ENCODE results near the gene POC1A.
"Not testable (repeated sequence)": the region's sequence is repeated elsewhere in the genome, so short reads cannot be mapped to it uniquely, and the experiment has no call there.

POC1A gene

GRCh38 chr3:52183786-52184445 is 29.7 kb upstream of the POC1A start:
- no peak for DNase-seq

DNA sequence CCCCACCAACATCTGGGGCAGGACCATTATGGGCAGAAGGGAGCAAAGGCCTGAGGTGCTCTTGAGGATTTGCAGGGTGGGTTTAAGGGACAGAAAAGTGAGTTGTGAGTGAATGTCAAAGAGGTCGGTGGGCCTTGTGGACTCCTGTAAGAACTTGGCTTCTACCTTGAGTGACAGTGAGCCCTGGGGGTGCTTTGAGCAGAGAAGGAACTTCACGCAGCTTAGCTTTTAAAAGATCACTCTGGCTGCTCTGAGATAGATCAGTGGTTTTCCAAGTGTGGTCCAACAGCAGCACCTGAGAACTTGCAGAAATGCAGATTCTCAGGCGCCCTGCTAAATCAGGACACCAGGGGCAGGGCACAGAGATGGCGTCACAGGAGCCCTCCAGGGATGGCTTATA is 28.5 kb upstream of the POC1A start:
- DNase-seq = no peak

DNA sequence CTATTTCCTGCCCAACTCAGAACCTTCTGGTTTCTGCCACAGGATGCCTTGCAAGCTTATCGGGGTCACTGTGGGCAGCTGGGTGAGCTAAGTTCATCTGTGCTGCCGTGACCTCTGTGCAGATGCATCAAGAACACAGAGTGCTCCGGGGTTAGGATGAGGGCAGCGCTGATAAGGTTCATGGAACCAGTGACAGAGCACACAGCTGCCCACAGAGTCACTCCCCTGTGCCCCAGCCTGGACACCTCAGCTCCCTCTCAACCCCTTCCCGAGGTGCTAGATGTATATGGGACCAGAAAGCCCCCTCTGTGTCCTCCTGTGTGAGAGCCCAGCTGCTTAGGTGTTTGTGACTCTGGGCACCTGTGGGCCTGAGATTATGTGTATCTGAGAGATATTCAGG is 28.0 kb upstream of the POC1A start:
- DNase-seq = no peak

- no peak for DNase-seq
Observed at GRCh38 chr3:52181543-52181942, 27.3 kb upstream of the POC1A start.

- no peak for DNase-seq
Observed at GRCh38 chr3:52178537-52178936, 24.3 kb upstream of the POC1A start.

GRCh38 chr3:52178126-52178525 is 23.9 kb upstream of the POC1A start:
- not testable (repeated sequence) for DNase-seq

GRCh38 chr3:52177701-52178042 is 23.4 kb upstream of the POC1A start:
- DNase-seq = no peak

DNA sequence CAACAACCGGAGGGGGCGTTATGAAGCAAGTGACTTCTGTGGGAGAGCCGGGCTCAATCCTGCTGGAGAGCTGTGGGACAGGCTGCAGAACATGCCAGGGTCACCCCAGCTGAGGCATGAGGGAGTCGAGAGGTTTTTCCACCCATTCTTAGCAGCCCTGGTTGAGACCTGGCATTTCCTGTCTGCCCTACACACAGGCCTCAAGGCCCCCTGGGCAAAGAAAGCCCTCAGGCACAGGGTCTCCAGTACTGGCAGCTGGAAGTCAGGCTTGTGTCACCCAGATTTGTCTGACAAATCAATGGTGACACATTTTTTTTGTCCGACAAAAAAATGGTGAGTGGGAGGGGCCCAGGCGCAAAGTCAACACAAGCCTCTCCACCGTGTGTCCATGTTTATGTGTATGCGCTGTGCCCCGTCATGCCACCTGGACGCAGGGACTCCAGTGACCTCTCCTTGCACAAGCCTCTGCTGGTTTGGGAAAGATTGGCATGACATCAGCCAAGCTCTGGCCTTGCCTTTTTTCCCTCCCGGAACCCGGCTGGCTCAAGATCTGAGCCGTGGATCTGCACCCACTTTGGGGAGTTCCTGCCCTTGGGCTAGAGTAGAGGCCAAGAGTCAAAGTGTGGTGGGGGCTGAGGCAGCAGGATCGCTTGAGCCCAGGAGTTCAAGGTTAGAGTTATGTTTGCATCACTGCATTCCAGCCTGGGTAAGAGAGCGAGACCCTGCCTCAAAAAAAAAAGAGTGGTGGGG is 22.9 kb upstream of the POC1A start:
- DNase-seq = no peak

DNA sequence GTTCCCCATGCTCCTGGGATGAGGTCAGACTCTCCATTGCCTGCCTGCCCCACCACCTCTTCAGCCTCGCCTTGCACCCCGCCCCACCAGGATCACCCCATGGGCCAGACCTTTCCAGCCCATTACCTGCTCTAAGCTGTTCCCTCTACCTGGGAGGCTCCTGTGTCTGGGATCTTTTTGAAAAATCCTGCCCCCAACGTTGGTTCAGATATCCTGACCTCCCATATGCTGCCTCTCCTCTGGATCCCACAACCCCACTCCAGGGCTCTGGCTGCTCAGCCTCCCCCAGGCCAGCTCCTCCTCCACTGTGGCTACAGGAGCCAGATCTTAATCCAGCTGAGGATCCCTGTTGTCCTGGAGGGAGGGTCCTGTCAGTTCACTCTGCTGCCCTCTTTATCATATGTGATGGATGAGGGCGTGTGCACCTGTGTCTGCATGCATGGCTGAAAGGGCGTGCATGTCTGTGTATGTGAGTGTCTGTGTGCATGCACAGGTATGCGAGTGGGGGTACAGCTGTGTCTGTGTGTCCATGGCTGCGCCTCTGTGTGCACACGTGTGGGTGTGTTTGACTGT is 22.0 kb upstream of the POC1A start:
- no peak for DNase-seq

- DNase-seq = no peak
Observed at GRCh38 chr3:52175416-52176179, 21.4 kb upstream of the POC1A start.

DNA sequence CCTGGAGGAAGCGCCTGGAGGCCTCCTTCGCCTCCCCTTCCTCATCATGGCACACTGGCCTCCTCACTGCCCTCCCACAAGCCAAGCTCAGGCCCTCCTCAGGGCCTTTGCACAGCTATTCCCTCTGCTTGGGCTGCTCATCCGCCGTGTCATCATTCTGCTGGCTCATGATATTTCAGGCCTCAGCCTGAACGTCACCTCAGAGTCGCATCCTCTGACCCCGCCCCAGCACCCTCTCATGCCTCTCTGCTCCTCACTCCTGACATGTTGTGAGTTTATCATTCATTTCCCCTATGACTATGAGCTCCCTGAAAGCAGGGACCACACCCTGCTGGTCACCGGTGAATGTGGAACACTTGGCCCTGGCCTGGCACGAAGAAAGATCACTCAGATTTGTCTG is 20.7 kb upstream of the POC1A start:
- no peak for DNase-seq

GRCh38 chr3:52173101-52173500 is 18.9 kb upstream of the POC1A start:
- DNase-seq = no peak

- peak in 6 of 14 donors; percentile 18 to 84 (median 24) for DNase-seq
Observed at GRCh38 chr3:52172262-52172757, 18.1 kb upstream of the POC1A start.

- no peak for DNase-seq
Observed at GRCh38 chr3:52171514-52172261, 17.5 kb upstream of the POC1A start.

DNA sequence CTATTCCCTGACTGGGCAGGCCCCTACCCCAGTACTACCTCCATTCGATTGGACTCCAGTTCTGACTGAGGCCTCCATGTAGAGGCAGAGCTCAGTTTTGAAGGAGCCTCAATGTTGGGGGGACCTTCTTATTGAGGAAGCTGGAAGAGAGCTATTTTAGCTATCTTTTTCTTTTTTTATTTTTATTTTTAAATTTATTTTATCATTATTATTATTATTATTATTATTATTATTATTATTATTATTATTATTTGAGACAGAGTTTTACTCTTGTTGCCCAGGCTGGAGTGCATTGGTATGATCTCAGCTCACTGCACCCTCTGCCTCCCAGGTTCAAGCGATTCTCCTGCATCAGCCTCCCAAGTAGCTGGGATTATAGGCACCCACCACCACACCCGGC is 16.0 kb upstream of the POC1A start:
- DNase-seq = not testable (repeated sequence)

DNA sequence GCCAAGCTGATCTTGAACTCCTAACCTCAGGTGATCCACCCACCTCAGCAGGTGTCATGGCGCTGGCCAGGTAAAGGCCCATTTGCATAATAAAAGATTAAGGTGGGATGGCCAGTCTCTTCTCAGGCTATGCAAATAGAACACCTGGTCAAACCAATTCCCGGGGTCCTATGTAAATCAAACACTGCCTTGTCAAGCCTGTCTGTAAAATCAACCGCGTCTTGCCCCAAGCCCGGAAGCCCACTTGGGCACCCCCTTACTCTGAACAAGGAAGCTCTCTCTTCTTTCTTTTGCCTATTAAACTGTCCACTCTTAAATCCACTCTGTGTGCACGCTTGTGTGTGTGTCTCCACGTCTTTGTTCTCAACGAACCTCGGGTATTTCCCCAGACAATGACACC is 13.0 kb upstream of the POC1A start:
- no peak for DNase-seq

GRCh38 chr3:52162250-52162872 is 8.1 kb upstream of the POC1A start:
- no peak for DNase-seq

GRCh38 chr3:52159503-52159902 is 5.3 kb upstream of the POC1A start:
- DNase-seq = no peak

DNA sequence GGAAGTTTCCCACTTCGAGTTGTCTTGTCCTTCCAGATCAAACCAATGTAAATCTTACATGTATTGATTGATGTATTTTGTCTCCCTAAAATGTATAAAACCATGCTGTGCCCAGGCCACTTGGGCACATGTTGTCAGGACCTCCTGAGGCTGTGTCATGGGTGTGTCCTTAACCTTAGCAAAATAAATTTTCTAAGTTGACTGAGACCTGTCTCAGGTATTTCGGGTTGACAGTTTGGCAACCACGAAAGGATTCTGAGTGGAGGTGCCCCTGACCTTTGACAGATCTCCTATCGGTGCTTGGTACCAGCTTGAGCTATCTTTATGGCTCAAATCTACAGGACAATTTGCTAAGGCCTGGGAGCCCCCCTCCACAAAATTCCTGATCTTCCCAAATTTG is 1.7 kb upstream of the POC1A start:
- no peak for DNase-seq

GRCh38 chr3:52153389-52154096 is 680 bp downstream of the POC1A start:
- no peak for DNase-seq

DNA sequence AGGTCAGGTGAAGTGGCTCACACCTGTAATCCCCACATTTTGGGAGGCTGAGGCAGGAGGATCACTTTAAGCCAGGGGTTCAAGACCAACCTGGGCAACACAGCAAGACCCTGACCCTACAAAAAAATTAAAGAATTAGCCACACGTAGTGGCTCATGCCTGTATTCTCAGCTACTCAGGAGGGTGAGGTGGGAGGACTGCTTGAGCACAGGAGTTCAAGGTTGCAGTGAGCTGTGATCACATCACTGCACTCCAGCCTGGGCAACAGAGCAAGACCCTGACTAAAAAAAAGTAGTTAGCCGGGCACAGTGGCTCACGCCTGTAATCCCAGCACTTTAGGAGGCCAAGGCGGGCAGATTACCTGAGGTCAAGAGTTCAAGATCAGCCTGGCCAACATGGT is 2.2 kb downstream of the POC1A start:
- DNase-seq = not testable (repeated sequence)

All from C1 segment of cervical spinal cord (tissue), 14 donors.